PFSK-1 (cell line): Measurements from ENCODE around the gene LRRC28.

Experiments used
- POLR2AphosphoS5 ChIP-seq: IDR thresholded peaks from 2 replicates; pipeline ENCODE4 v1.6.1; 2012; ENCODE audit warnings: low read depth, mild to moderate bottlenecking, control low read depth, low read length, moderate library complexity
- TAF1 ChIP-seq: IDR thresholded peaks from 2 replicates; pipeline ENCODE4 v1.6.1; 2012; ENCODE audit warnings: low read length, control low read depth, borderline replicate concordance; ENCODE audit not compliant: insufficient read depth

DNA sequence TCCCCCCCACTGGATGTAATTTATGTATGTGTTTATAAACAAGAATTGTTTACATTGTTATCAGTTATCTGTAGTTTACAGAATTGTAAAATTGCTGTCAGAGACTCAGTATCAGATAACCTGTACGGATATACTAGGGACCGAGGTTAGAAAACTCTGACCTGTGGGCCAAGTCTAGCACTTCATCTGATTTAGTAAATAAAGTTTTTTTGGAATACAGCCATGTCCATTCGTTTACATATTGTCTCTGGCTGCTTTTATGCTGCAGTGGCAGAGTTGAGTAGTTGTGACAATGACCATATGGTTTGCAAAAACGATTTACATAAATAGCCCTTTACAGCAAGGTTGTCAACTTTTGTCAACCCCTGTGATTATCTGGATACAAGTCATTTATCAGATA lies 52.6 kb downstream of the LRRC28 start:
- no peak for TF ChIP-seq POLR2AphosphoS5
- no peak for TF ChIP-seq TAF1
